HFF-Myc (cell line): ENCODE data around the gene CTDSP2.

ENCODE experiments used
- DNase-seq: peaks from one replicate; pipeline ENCODE4 v3.0.0-alpha.2; 2011; ENCODE audit warnings: low read depth; ENCODE audit errors: extremely low read depth
- H3K4me3 ChIP-seq: replicated peaks from 2 replicates; pipeline ENCODE4 v1.5.1; 2011; ENCODE audit warnings: low read depth, mild to moderate bottlenecking, control low read depth, low read length
- CTCF ChIP-seq: IDR thresholded peaks from 2 replicates; pipeline ENCODE4 v1.5.1; 2012; ENCODE audit warnings: mild to moderate bottlenecking, low read depth, low read length, control low read depth; ENCODE audit errors: missing control alignments

CTDSP2 gene

DNA sequence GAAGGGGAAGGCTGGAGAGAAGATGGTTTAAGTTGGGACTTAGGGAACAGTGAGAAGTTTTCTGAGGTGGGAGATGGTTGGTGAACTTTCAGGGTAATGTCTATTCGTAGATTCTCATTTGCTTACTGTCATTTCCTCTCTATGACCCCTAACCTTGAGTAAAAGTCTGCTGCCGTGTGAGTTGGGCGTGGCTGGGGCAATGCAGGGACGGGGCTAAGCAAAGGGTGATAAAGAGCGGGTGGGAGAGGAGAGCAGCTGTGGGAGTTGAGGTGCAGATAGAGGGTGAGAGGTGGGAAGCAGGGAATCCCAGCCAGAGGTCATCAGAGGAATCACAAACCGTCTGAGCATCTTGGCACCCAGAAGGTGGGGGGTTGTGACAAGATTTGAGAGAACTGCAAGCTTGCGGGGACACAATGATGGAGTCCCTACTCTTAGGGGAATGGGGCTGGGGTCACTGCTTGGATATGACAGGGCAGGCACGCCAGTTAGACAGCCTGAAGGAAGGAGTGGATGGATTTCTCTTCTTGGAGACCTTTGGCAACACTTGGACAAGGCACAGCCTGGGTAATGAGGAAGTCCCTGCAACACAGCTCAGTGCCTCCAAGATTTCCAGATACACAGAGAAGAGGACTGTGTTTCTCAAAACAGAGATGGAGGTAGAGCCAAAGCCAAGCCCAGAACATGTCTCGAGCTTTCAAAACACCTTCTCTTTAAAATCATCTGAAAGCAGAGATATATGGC is 45.9 kb upstream of the CTDSP2 start:
- no peak for DNase-seq
- TF ChIP-seq CTCF, result no peak
- H3K4me3 ChIP-seq, result no peak overlapping the region

- TF ChIP-seq CTCF, result no peak
- no peak for DNase-seq
- no peak overlapping the region for H3K4me3 ChIP-seq
Observed at GRCh38 chr12:57891542-57892228, 45.2 kb upstream of the CTDSP2 start.

DNA sequence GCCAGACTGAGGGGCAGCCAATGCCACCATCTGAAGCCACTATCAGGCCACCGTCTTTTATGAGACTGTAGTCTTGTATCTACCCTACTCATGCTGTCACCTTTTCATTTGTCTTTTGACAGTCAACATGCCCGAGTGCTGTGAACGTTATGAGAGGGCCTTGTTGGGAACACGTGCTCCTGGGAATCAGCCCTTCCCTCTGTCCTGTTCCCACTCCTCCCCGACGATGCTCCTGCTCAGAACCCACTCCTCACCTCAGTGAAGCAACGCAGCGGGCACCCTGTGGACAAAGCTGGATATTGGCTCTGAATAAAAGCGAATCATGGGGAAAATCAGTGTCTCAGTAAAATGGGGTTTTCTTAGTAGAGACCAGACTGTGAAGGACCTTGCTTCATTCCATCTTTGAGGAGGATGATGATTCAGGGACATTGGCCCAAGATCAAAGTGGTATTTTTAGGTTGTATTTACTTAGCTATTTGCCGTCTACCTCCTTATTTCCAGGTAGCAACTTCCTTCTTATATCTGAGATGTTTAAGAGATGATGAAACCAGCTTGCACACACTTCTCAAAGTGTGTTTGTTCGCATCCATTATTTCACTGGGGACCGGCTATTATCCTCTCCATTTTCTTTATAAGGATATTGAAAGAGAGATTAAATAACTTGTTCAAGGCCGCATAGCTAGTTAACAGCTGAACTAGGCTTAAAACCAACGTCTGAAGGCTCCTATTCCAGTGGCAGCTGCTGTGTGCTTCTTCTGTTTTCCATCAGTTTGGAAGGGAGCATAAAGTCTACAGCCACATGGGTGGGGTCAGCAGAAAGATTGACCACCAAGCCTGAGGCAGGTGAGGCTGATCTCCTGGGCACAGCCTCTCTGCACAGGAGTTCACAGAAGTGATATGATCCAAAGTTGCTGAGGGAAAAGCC is 43.9 kb upstream of the CTDSP2 start:
- DNase-seq, result no peak
- H3K4me3 ChIP-seq, result no peak overlapping the region
- TF ChIP-seq CTCF, result no peak

- peak overlapping the region; percentile 18 for H3K4me3 ChIP-seq
- peak; percentile 92 for DNase-seq
- no peak for TF ChIP-seq CTCF
Observed at GRCh38 chr12:57889500-57889989, 43.0 kb upstream of the CTDSP2 start.

GRCh38 chr12:57888409-57889157 is 42.1 kb upstream of the CTDSP2 start:
- no peak for DNase-seq
- TF ChIP-seq CTCF, result no peak
- peak overlapping the region; percentile 18 for H3K4me3 ChIP-seq
